ENCODE measurements around the gene SLC25A51. TPM values are rescaled to one million over a fixed set of nuclear protein-coding genes. Genes with fewer than 3 reads are reported as not detected.

SLC25A51 gene
- total RNA-seq, 1 experiment from 2014 or later: 12.9 TPM

DNA sequence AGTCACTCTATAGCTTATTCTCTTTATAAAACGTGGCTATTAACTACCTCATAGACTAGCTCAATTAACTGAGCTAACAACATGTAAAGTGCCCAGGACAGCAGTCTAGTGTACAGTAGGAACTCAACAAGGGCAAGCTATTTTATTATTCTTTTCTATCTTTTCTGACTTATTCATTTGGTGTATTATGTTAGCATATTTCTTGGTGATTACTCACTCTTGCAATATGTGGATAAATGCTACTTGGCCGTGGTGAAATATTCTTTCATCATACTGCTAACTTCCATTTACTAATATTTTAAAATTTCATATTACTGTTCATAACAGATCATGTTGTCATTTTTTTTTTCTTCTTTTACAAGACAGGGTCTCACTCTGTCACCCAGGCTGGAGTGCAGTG is 4.9 kb downstream of the SLC25A51 start:
- Histone ChIP-seq H3K9ac (ENCODE audit: extremely low read depth, insufficient read length, low read length) (no peak overlapping the region), H3K27me3 (ENCODE audit: insufficient read depth, low read length) (no peaks in the 10 kb centered on the region), H3K79me2 (ENCODE audit: insufficient read depth, low read length) (no peaks in the 10 kb centered on the region; the same call in 1 of the 2 replicates), H3K4ac (ENCODE audit: low read depth, low read length) (no peak overlapping the region), H3T11ph (ENCODE audit: low read length) (no peak overlapping the region), H4K8ac (replicated peaks; ENCODE audit: insufficient read length, low read depth, low read length) (no peak overlapping the region), H3K56ac (ENCODE audit: insufficient read length, low read depth, low read length) (no peak overlapping the region), H3K27ac (ENCODE audit: insufficient read length, low read depth, low read length) (no peak overlapping the region), H2BK15ac (ENCODE audit: low read depth, low read length) (no peak overlapping the region), H4K91ac (ENCODE audit: insufficient read length, low read depth, low read length) (no peak overlapping the region), H2BK20ac (ENCODE audit: low read depth, low read length, poor library complexity, severe bottlenecking) (no peak overlapping the region), H3K79me1 (ENCODE audit: insufficient read depth, low read depth, low read length, poor library complexity, severe bottlenecking) (no peaks in the 10 kb centered on the region), H2BK120ac (ENCODE audit: low read depth, low read length, poor library complexity, severe bottlenecking) (no peak overlapping the region), H4K5ac (ENCODE audit: insufficient read length, low read depth, low read length) (no peak overlapping the region), H3K23me2 (ENCODE audit: insufficient read length, low read depth, low read length, poor library complexity, severe bottlenecking) (peaks cover 5% of the 10 kb centered on the region), H3K4me2 (ENCODE audit: insufficient read depth, insufficient read length, low read length) (no peak overlapping the region), H2BK5ac (ENCODE audit: insufficient read length, low read length) (no peak overlapping the region), H3K14ac (ENCODE audit: insufficient read depth, low read length) (no peak overlapping the region), H4K20me1 (ENCODE audit: control insufficient read depth, insufficient read depth, insufficient read length) (no peaks in the 10 kb centered on the region), H3K18ac (ENCODE audit: insufficient read length, low read depth, low read length) (no peak overlapping the region), H3K4me1 (ENCODE audit: insufficient read depth, low read length) (no peaks in the 10 kb centered on the region), H3K9me3 (ENCODE audit: control insufficient read depth, low read depth, low read length) (no peaks in the 10 kb centered on the region), H2AK5ac (ENCODE audit: insufficient read length, low read length) (no peak overlapping the region), H3K23ac (ENCODE audit: insufficient read length, low read depth, low read length) (no peak overlapping the region), H2AFZ (ENCODE audit: low read length) (no peak overlapping the region), H2BK12ac (ENCODE audit: insufficient read length, low read depth, low read length) (no peak overlapping the region)
- Mint-ChIP-seq H3K9me3 (no peaks in the 10 kb centered on the region), H3K36me3 (ENCODE audit: insufficient read depth in 1 of 3, low read depth in 3 of 3) (peaks cover 16 to 36% (median 36%) of the 10 kb centered on the region in 3 experiments; a peak in 6 of 7 replicates), H3K27ac (no peak overlapping the region), H3K4me3 (no peak overlapping the region), H3K4me1 (peaks cover 6 to 8% of the 10 kb centered on the region in 2 experiments), H3K27me3 (ENCODE audit: low read depth) (no peaks in the 10 kb centered on the region)
- no CpG with 5 or more reads among the region's 2 CpGs for whole genome bisulfite sequencing (ENCODE audit: extremely low coverage, insufficient read length, low lambda C conversion rate)
- DNase-seq: no peak
- TF ChIP-seq, protein P1, sequence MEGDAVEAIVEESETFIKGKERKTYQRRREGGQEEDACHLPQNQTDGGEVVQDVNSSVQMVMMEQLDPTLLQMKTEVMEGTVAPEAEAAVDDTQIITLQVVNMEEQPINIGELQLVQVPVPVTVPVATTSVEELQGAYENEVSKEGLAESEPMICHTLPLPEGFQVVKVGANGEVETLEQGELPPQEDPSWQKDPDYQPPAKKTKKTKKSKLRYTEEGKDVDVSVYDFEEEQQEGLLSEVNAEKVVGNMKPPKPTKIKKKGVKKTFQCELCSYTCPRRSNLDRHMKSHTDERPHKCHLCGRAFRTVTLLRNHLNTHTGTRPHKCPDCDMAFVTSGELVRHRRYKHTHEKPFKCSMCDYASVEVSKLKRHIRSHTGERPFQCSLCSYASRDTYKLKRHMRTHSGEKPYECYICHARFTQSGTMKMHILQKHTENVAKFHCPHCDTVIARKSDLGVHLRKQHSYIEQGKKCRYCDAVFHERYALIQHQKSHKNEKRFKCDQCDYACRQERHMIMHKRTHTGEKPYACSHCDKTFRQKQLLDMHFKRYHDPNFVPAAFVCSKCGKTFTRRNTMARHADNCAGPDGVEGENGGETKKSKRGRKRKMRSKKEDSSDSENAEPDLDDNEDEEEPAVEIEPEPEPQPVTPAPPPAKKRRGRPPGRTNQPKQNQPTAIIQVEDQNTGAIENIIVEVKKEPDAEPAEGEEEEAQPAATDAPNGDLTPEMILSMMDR (conservative IDR thresholded peaks at IDR 0.05): no peak

Measured in H9 (cell line).